ENCODE results near the gene ZNF555. TPM values are rescaled to one million over a fixed set of nuclear protein-coding genes. Genes with fewer than 3 reads are reported as not detected.
A peak's percentile ranks its signal among the peaks of the same experiment; 100 is the strongest.

ZNF555 gene
- total and polyA plus RNA-seq, 2 donors, result 4.2 TPM

DNA sequence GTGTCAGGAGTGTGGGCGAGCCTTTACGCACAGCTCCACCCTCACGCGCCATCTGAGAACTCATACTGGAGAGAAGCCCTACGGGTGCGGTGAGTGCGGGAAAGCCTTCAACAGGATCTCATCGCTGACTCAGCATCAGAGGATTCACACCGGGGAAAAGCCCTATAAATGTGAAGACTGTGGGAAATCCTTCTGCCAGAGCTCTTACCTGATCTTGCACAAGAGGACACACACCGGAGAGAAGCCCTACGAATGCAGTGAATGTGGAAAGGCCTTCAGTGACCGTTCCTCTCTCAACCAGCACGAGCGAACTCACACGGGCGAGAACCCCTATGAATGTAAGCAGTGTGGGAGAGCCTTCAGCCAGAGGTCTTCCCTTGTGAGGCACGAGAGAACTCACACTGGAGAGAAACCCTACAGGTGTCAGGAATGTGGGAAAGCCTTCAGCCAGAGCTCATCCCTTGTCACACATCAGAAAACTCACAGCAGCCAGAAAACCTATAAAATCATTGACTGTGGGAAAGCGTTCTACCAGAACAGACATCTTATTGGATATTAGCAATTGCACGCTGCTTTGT lies 6.9 kb upstream of the ZNF555 start:
- peaks cover 24 to 83% of the 10 kb centered on the region in 2 donors for H3K9me3 ChIP-seq (ENCODE audit: control insufficient read depth in 2 of 2, insufficient read depth in 1 of 2, low read length in 1 of 2)
- no peaks in the 10 kb centered on the region for H3K4me1 ChIP-seq (ENCODE audit: control insufficient read depth in 2 of 2, insufficient read depth in 2 of 2, low read length in 2 of 2)
- no peaks in the 10 kb centered on the region for H3K27me3 ChIP-seq (ENCODE audit: control insufficient read depth in 2 of 2, insufficient read depth in 1 of 2, low read length in 1 of 2)
- 98% methylated on average over 19 of the region's 19 CpGs for WGBS
- H3K4me3 ChIP-seq (ENCODE audit: low read length in 2 of 2), result no peak overlapping the region
- H3K36me3 ChIP-seq (ENCODE audit: control insufficient read depth in 2 of 2, insufficient read depth in 2 of 2, low read length in 1 of 2), result peaks cover 23 to 26% of the 10 kb centered on the region in 2 donors
- no peak overlapping the region for H3K27ac ChIP-seq (ENCODE audit: low read depth in 1 of 2, low read length in 1 of 2)
- DNase-seq (ENCODE audit: low read depth in 6 of 9, low spot score in 9 of 9), result no peak

DNA sequence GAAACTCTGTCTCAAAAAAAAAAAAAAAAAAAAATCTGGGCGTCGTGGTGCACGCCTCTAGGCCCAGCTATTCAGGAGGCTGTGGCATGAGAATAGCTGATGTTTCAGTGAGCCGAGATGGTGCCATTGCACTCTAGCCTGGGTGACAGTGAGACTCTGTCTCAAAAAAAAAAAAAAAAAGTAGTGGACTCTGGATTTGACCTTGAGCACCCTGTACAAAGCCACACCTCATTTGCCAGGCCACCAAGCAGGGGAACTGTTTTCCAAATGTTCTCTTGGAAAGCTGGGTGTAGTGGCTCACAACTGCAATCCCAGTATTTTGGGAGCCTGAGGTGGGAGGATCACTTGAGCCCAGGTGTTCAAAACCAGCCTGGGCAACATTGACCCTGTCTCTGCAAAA lies 3.8 kb upstream of the ZNF555 start:
- peaks cover 22 to 78% of the 10 kb centered on the region in 2 donors for H3K9me3 ChIP-seq (ENCODE audit: control insufficient read depth in 2 of 2, insufficient read depth in 1 of 2, low read length in 1 of 2)
- H3K36me3 ChIP-seq (ENCODE audit: control insufficient read depth in 2 of 2, insufficient read depth in 2 of 2, low read length in 1 of 2), result peaks cover 20 to 23% of the 10 kb centered on the region in 2 donors
- 90% methylated on average over 4 of the region's 4 CpGs for WGBS
- peaks cover 0 to 20% of the 10 kb centered on the region in 2 donors for H3K27me3 ChIP-seq (ENCODE audit: control insufficient read depth in 2 of 2, insufficient read depth in 1 of 2, low read length in 1 of 2)
- DNase-seq (ENCODE audit: low read depth in 6 of 9, low spot score in 9 of 9), result no peak
- H3K27ac ChIP-seq (ENCODE audit: low read depth in 1 of 2, low read length in 1 of 2), result no peak overlapping the region
- peaks cover 6 to 12% of the 10 kb centered on the region in 2 donors for H3K4me1 ChIP-seq (ENCODE audit: control insufficient read depth in 2 of 2, insufficient read depth in 2 of 2, low read length in 2 of 2)
- H3K4me3 ChIP-seq (ENCODE audit: low read length in 2 of 2), result no peak overlapping the region

DNA sequence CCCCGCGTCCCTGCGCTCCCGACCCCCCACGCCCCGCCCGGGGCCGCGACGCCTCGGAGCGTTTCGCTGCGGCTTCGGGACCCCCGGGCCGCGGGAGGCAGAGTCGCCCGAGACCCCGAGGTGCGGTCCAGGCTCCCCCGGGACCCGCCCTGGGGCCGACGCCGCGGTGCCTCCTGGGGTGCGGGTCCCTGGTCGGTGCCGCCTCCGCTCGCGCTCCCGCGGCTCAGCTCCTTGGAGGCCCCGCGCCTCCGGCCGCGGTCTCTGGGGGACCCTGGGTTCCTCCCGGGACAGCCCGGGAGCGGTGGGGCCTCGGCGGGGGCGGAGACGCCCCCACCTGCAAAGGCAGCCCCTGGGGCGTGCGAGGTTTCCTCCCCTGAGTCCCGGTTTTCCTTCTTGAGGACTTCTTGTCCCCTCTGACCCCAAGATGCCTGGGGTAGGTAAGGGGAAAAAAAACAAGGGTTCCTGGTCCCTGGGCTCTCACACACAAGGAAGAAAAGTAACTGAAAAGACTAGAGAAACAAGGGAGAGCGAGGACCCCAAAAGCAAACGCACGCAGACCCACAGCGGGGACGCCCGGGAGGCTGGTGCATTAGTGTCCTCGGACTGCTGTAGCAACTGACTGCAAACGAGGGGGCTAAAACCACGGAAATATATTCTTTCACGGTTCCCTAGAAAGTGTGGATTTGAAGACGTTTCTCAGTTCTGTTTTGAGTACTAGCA lies 740 bp downstream of the ZNF555 start:
- peaks cover 0 to 27% of the 10 kb centered on the region in 2 donors for H3K27me3 ChIP-seq (ENCODE audit: control insufficient read depth in 2 of 2, insufficient read depth in 1 of 2, low read length in 1 of 2)
- H3K9me3 ChIP-seq (ENCODE audit: control insufficient read depth in 2 of 2, insufficient read depth in 1 of 2, low read length in 1 of 2), result peaks cover 0 to 32% of the 10 kb centered on the region in 2 donors
- no peak overlapping the region for H3K27ac ChIP-seq (ENCODE audit: low read depth in 1 of 2, low read length in 1 of 2)
- peak in 1 of 9 donors; percentile 10 for DNase-seq (ENCODE audit: low read depth in 6 of 9, low spot score in 9 of 9)
- peaks cover 3 to 5% of the 10 kb centered on the region in 2 donors for H3K36me3 ChIP-seq (ENCODE audit: control insufficient read depth in 2 of 2, insufficient read depth in 2 of 2, low read length in 1 of 2)
- peaks cover 12 to 16% of the 10 kb centered on the region in 2 donors for H3K4me1 ChIP-seq (ENCODE audit: control insufficient read depth in 2 of 2, insufficient read depth in 2 of 2, low read length in 2 of 2)
- 5% methylated on average over 62 of the region's 62 CpGs for WGBS
- H3K4me3 ChIP-seq (ENCODE audit: low read length in 2 of 2), result peak overlapping the region; percentile 38 to 91

DNA sequence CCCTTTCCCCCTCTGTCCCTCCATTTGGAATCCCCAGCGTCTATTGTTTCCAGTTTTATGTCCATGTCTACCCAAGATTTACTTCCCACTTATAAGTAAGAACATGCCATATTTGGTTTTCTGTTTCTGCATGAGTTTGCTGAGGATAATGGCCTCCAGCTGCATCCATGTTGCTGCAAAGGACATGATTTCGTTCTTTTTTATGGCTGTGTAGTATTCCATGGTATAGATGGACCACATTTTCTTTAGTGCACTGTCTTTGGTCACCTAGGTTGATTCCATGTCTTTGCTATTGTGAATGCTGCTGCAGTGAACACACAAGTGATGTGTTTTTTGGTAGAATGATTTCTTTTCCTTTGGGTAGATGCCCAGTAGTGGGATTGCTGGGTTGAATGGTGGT lies 3.8 kb downstream of the ZNF555 start:
- Histone ChIP-seq H3K9me3 (ENCODE audit: control insufficient read depth in 2 of 2, insufficient read depth in 1 of 2, low read length in 1 of 2) (peaks cover 0 to 30% of the 10 kb centered on the region in 2 donors), H3K36me3 (ENCODE audit: control insufficient read depth in 2 of 2, insufficient read depth in 2 of 2, low read length in 1 of 2) (peaks cover 3 to 5% of the 10 kb centered on the region in 2 donors), H3K4me3 (ENCODE audit: low read length in 2 of 2) (no peak overlapping the region), H3K27me3 (ENCODE audit: control insufficient read depth in 2 of 2, insufficient read depth in 1 of 2, low read length in 1 of 2) (peaks cover 0 to 26% of the 10 kb centered on the region in 2 donors), H3K4me1 (ENCODE audit: control insufficient read depth in 2 of 2, insufficient read depth in 2 of 2, low read length in 2 of 2) (peaks cover 12 to 16% of the 10 kb centered on the region in 2 donors), H3K27ac (ENCODE audit: low read depth in 1 of 2, low read length in 1 of 2) (no peak overlapping the region)
- no peak for DNase-seq (ENCODE audit: low read depth in 6 of 9, low spot score in 9 of 9)
- 98% methylated on average over 2 of the region's 2 CpGs for WGBS

DNA sequence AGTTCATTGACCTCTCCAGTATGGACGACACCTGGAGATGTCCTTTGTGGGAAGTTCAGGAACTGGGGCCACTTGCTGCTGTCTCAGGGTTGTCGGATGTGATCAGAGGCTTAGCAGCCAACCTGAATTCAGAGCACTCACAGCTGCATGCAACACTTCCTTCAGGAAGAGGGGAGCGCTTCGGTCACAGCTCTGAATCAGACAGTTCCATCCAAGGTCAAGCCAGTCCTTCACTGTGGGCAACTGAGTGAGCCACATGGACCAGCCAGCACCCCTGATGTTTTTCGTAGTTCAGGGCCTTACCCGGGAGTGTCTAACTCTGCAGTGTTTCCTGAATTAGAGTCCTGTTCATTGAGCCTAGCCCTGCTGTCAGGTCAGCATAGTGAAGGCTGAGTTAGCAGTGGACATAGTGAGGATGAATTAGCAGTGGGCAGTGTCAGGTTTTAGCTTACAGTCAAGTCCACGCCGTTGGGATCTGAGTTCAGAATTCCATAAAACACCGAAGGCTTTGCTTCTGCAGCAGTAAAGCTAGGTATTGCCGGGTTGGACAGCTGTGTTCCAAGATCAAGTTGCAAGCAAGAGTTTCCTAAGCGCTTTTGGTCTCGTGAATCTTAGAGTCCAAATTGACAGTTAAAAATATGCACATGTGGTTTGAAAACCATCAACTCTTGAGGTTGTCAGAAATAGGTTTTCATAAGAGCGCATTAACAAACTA lies 5.1 kb downstream of the ZNF555 start:
- Histone ChIP-seq H3K36me3 (ENCODE audit: control insufficient read depth in 2 of 2, insufficient read depth in 2 of 2, low read length in 1 of 2) (peaks cover 8 to 9% of the 10 kb centered on the region in 2 donors), H3K9me3 (ENCODE audit: control insufficient read depth in 2 of 2, insufficient read depth in 1 of 2, low read length in 1 of 2) (peaks cover 0 to 24% of the 10 kb centered on the region in 2 donors), H3K27me3 (ENCODE audit: control insufficient read depth in 2 of 2, insufficient read depth in 1 of 2, low read length in 1 of 2) (peaks cover 0 to 14% of the 10 kb centered on the region in 2 donors), H3K4me3 (ENCODE audit: low read length in 2 of 2) (no peak overlapping the region), H3K4me1 (ENCODE audit: control insufficient read depth in 2 of 2, insufficient read depth in 2 of 2, low read length in 2 of 2) (peaks cover 10 to 12% of the 10 kb centered on the region in 2 donors), H3K27ac (ENCODE audit: low read depth in 1 of 2, low read length in 1 of 2) (no peak overlapping the region)
- no peak for DNase-seq (ENCODE audit: low read depth in 6 of 9, low spot score in 9 of 9)
- WGBS, result 74% methylated on average over 13 of the region's 13 CpGs

DNA sequence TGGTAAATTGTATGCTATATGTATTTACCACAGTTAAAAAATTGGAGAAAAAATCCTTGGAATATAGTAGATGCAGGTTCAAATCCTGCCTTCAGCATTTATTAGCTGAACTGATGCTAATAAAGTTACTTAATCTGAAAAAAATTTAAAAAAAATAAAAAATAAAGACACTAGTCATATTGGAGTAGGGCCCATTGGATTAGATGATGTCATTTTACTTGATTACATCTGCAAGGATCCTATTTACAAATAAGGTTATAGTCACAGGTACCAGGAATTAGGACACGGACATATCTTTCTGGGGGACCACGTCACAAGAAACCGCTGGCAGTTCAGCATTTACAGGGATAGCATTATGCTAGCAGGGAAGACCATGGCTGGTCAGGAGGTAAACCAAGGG lies 6.2 kb downstream of the ZNF555 start:
- peaks cover 4 to 5% of the 10 kb centered on the region in 2 donors for H3K4me1 ChIP-seq (ENCODE audit: control insufficient read depth in 2 of 2, insufficient read depth in 2 of 2, low read length in 2 of 2)
- H3K27ac ChIP-seq (ENCODE audit: low read depth in 1 of 2, low read length in 1 of 2), result no peak overlapping the region
- no peak for DNase-seq (ENCODE audit: low read depth in 6 of 9, low spot score in 9 of 9)
- WGBS, result 98% methylated on average over 3 of the region's 3 CpGs
- peaks cover 3 to 28% of the 10 kb centered on the region in 2 donors for H3K9me3 ChIP-seq (ENCODE audit: control insufficient read depth in 2 of 2, insufficient read depth in 1 of 2, low read length in 1 of 2)
- H3K27me3 ChIP-seq (ENCODE audit: control insufficient read depth in 2 of 2, insufficient read depth in 1 of 2, low read length in 1 of 2), result peaks cover 0 to 6% of the 10 kb centered on the region in 2 donors
- H3K4me3 ChIP-seq (ENCODE audit: low read length in 2 of 2), result no peak overlapping the region
- peaks cover 18 to 19% of the 10 kb centered on the region in 2 donors for H3K36me3 ChIP-seq (ENCODE audit: control insufficient read depth in 2 of 2, insufficient read depth in 2 of 2, low read length in 1 of 2)

DNA sequence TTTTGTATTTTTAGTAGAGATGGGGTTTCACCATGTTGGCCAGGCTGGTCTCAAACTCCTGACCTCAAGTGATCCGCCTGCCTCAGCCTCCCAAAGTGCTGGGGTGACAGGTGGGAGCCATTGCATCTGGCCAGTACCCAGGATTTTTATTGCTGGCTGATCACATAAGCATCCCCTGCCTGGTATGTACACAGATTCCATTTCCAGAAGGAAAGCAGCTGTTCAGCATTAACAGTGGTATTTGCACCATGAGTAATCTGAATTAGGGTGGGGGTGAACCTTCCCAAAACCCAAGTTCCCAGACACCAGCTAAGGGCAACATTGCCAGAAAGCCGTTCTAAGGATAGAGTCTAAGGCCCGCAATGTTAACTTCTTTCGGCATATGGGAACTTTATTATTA lies 7.3 kb downstream of the ZNF555 start:
- DNase-seq (ENCODE audit: low read depth in 6 of 9, low spot score in 9 of 9), result no peak
- H3K4me3 ChIP-seq (ENCODE audit: low read length in 2 of 2), result no peak overlapping the region
- H3K27me3 ChIP-seq (ENCODE audit: control insufficient read depth in 2 of 2, insufficient read depth in 1 of 2, low read length in 1 of 2), result no peaks in the 10 kb centered on the region
- H3K27ac ChIP-seq (ENCODE audit: low read depth in 1 of 2, low read length in 1 of 2), result no peak overlapping the region
- H3K36me3 ChIP-seq (ENCODE audit: control insufficient read depth in 2 of 2, insufficient read depth in 2 of 2, low read length in 1 of 2), result peaks cover 28 to 29% of the 10 kb centered on the region in 2 donors
- peaks cover 4% of the 10 kb centered on the region in 2 donors for H3K4me1 ChIP-seq (ENCODE audit: control insufficient read depth in 2 of 2, insufficient read depth in 2 of 2, low read length in 2 of 2)
- peaks cover 13 to 37% of the 10 kb centered on the region in 2 donors for H3K9me3 ChIP-seq (ENCODE audit: control insufficient read depth in 2 of 2, insufficient read depth in 1 of 2, low read length in 1 of 2)
- 83% methylated on average over 4 of the region's 4 CpGs for WGBS

DNA sequence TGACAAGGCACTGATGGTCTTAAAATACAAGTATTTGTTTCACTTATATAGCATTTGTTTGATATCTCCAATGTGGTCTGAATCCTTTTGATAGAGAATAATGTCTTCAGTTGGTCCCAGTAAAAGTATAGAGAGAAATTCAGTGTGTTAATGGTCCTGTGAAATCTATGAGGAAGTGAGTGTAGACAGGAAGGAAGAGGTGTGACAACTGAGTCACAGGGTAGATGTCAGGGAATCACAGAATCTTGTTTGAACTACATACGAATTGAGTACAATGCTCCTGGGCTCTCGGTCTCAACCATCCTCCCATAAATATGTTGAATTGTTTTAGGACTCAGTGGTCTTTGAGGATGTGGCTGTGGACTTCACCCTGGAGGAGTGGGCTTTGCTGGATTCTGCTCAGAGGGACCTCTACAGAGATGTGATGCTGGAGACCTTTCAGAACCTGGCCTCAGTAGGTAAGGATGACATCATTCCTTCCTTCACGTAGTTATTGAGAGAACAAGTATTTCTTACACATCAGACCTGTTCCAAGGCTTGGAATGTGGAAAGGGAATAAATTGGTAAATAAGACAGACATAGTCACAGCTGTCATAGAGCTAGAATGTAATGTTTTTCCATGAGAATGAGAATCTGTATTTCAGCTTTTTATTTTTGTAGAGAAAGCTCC lies 9.1 kb downstream of the ZNF555 start:
- DNase-seq (ENCODE audit: low read depth in 6 of 9, low spot score in 9 of 9), result no peak
- H3K36me3 ChIP-seq (ENCODE audit: control insufficient read depth in 2 of 2, insufficient read depth in 2 of 2, low read length in 1 of 2), result peaks cover 27 to 34% of the 10 kb centered on the region in 2 donors
- no peaks in the 10 kb centered on the region for H3K27me3 ChIP-seq (ENCODE audit: control insufficient read depth in 2 of 2, insufficient read depth in 1 of 2, low read length in 1 of 2)
- no peak overlapping the region for H3K27ac ChIP-seq (ENCODE audit: low read depth in 1 of 2, low read length in 1 of 2)
- 91% methylated on average over 3 of the region's 3 CpGs for WGBS
- no peak overlapping the region for H3K4me3 ChIP-seq (ENCODE audit: low read length in 2 of 2)
- peaks cover 14 to 37% of the 10 kb centered on the region in 2 donors for H3K9me3 ChIP-seq (ENCODE audit: control insufficient read depth in 2 of 2, insufficient read depth in 1 of 2, low read length in 1 of 2)
- peaks cover 4% of the 10 kb centered on the region in 2 donors for H3K4me1 ChIP-seq (ENCODE audit: control insufficient read depth in 2 of 2, insufficient read depth in 2 of 2, low read length in 2 of 2)
